IgD-negative memory B cell (primary cell): ENCODE data around the gene POU2F2. TPM values are rescaled to one million over a fixed set of nuclear protein-coding genes. Genes with fewer than 3 reads are reported as not detected.
"Not testable (repeated sequence)": the region's sequence is repeated elsewhere in the genome, so short reads cannot be mapped to it uniquely, and the experiment has no call there.

Source experiments
- H3K27ac Mint-ChIP-seq, 3 donors: one replicate each; pipeline ENCODE4 v1.8.0; 2020 to 2022; ENCODE audit warnings: mild to moderate bottlenecking in 3 of 3, mixed read lengths in 3 of 3, moderate library complexity in 1 of 3
- H3K27me3 Mint-ChIP-seq: one replicate; pipeline ENCODE4 v1.8.0; 2021; ENCODE audit warnings: mixed read lengths
- H3K36me3 Mint-ChIP-seq: one replicate; pipeline ENCODE4 v1.8.0; 2020; ENCODE audit warnings: mild to moderate bottlenecking, mixed read lengths
- H3K4me1 Mint-ChIP-seq, 3 donors: one replicate each; pipeline ENCODE4 v1.8.0; 2020 to 2022; ENCODE audit warnings: mixed read lengths in 3 of 3, mild to moderate bottlenecking in 1 of 3
- H3K4me3 Mint-ChIP-seq, 4 donors: one replicate each; pipeline ENCODE4 v1.8.0; 2020 to 2022; ENCODE audit warnings: mild to moderate bottlenecking in 4 of 4, mixed read lengths in 4 of 4, moderate library complexity in 3 of 4
- H3K9me3 Mint-ChIP-seq, 3 donors: one replicate each; pipeline ENCODE4 v1.8.0; 2020 to 2021; ENCODE audit warnings: mixed read lengths in 3 of 3, mild to moderate bottlenecking in 1 of 3
- polyA plus RNA-seq: library from polyadenylated mRNA; unstranded; fragments of 300-500 nt; fragmentation: Illumina TruSeq; gene quantifications from one replicate; pipeline ENCODE4 v1.2.3, GENCODE V29; 2021

Gene POU2F2
- polyA plus RNA-seq, 1 donor from 2014 or later: 89.1 TPM

- Mint-ChIP-seq H3K4me3 (peak overlapping the region in 1 of 4 donors; percentile 55), H3K27ac (peak overlapping the region in 2 of 3 donors; percentile 16 to 19), H3K27me3 (no peaks in the 10 kb centered on the region), H3K4me1 (peaks cover 40 to 59% (median 55%) of the 10 kb centered on the region in 3 donors), H3K36me3 (no peaks in the 10 kb centered on the region), H3K9me3 (no peaks in the 10 kb centered on the region)
Measured at GRCh38 chr19:42110658-42111057, 21.6 kb downstream of the POU2F2 start.

DNA sequence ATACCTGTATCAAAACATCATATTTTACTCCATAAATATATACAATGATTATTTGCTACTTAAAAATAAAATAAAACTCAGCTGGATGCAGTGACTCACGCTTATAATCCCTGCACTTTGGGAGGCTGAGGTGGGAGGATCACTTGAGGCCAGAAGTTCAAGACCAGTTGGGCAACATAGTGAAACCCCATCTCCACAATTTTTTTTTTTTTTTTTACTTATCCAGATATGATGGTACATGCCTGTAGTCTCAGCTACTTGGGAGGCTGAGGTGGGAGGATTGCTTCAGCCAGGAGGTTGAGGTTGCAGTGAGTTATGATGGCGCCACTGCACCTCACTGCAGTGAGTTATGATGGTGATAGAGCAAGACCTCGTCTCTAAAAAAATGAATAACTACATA is 22.4 kb downstream of the POU2F2 start:
- Mint-ChIP-seq H3K27ac (peak overlapping the region in 1 of 3 donors; percentile 57), H3K4me1 (peaks cover 33 to 56% (median 53%) of the 10 kb centered on the region in 3 donors), H3K9me3 (no peaks in the 10 kb centered on the region), H3K36me3 (no peaks in the 10 kb centered on the region), H3K4me3 (no peak overlapping the region), H3K27me3 (no peaks in the 10 kb centered on the region)

GRCh38 chr19:42108527-42109389 is 23.5 kb downstream of the POU2F2 start:
- Mint-ChIP-seq H3K27me3 (no peaks in the 10 kb centered on the region), H3K9me3 (no peaks in the 10 kb centered on the region), H3K27ac (peak overlapping the region in 2 of 3 donors; percentile 51 to 57), H3K36me3 (no peaks in the 10 kb centered on the region), H3K4me1 (peaks cover 22 to 50% (median 43%) of the 10 kb centered on the region in 3 donors), H3K4me3 (peak overlapping the region; percentile 4 to 85 (median 40))

DNA sequence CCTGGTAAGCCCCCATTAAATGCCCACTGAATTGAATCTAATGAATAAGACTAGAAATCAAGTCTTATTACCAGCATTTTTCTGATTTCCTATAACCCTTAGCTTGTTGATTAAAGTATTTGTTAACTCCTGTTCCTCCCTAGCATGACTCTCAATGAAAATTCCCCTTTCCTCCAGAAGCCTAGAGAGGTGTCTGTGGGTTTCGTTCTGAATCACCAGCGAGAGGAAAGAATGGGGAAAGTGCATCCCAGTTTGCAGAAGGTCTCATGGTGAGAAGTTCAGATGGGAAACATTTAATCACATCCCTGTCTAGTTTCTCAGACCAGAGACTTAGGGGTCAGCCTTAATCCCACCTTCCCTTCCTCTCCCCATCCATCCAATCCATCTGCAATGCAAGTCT is 26.9 kb downstream of the POU2F2 start:
- Mint-ChIP-seq H3K9me3 (no peaks in the 10 kb centered on the region), H3K36me3 (no peaks in the 10 kb centered on the region), H3K27me3 (no peaks in the 10 kb centered on the region), H3K27ac (no peak overlapping the region), H3K4me3 (no peak overlapping the region), H3K4me1 (peaks cover 14 to 30% (median 24%) of the 10 kb centered on the region in 3 donors)

DNA sequence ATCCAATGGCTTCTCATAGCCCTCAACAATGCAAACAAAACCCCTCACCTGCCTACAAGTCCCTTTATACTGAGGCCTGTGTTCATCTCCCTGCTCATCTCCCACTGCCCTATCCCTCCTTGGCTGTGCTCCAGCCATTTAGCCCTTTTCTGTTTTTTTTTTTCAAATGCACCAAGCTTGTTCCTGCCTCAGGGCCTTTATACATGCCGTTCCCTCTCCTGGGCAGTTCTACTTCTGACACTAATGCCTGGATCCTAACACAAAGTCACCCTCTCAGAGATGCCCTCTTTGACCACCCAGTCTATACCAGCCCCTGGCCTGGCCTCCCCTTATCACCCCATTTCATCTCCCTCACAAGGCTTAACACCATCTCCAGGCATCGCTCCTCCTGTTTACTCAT is 29.4 kb downstream of the POU2F2 start:
- no peak overlapping the region for H3K4me3 Mint-ChIP-seq
- H3K9me3 Mint-ChIP-seq: no peaks in the 10 kb centered on the region
- no peaks in the 10 kb centered on the region for H3K36me3 Mint-ChIP-seq
- peak overlapping the region in 1 of 3 donors; percentile 6 for H3K27ac Mint-ChIP-seq
- H3K27me3 Mint-ChIP-seq: no peaks in the 10 kb centered on the region
- peaks cover 10 to 16% (median 14%) of the 10 kb centered on the region in 3 donors for H3K4me1 Mint-ChIP-seq

- not testable (repeated sequence) for H3K36me3 Mint-ChIP-seq, H3K9me3 Mint-ChIP-seq, H3K4me3 Mint-ChIP-seq, H3K27ac Mint-ChIP-seq, H3K27me3 Mint-ChIP-seq
- peaks cover 10 to 13% (median 10%) of the 10 kb centered on the region in 3 donors for H3K4me1 Mint-ChIP-seq
Measured at GRCh38 chr19:42100241-42100640, 32.0 kb downstream of the POU2F2 start.

- Mint-ChIP-seq H3K4me1 (peaks cover 6 to 10% (median 9%) of the 10 kb centered on the region in 3 donors), H3K27ac (peak overlapping the region in 1 of 3 donors; percentile 67), H3K27me3 (no peaks in the 10 kb centered on the region), H3K36me3 (peaks cover 3% of the 10 kb centered on the region), H3K9me3 (no peaks in the 10 kb centered on the region), H3K4me3 (no peak overlapping the region)
Measured at GRCh38 chr19:42099336-42099925, 32.8 kb downstream of the POU2F2 start.

DNA sequence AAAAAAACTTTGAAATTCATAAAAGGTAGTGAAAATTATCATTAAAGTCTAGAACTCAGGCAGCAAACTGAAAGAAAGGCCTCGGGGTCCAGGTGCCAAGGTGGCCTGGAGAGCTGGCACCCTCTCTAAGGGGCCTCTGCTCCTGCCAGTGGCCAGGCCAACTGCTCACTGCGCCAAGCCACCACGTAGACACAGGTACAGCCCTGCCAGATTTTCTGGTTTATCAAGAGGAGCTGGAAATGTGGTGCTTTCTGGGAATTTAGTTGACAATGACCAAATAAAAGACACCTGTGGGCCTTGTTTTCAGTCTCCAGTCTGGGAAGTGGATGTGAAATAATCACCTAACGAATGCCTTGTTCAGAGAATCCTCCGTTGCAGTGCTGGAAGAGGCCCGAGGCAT is 33.5 kb downstream of the POU2F2 start:
- H3K9me3 Mint-ChIP-seq: no peaks in the 10 kb centered on the region
- no peak overlapping the region for H3K4me3 Mint-ChIP-seq
- H3K36me3 Mint-ChIP-seq: peaks cover 3% of the 10 kb centered on the region
- no peaks in the 10 kb centered on the region for H3K27me3 Mint-ChIP-seq
- peak overlapping the region in 1 of 3 donors; percentile 67 for H3K27ac Mint-ChIP-seq
- peaks cover 6 to 13% (median 10%) of the 10 kb centered on the region in 3 donors for H3K4me1 Mint-ChIP-seq

DNA sequence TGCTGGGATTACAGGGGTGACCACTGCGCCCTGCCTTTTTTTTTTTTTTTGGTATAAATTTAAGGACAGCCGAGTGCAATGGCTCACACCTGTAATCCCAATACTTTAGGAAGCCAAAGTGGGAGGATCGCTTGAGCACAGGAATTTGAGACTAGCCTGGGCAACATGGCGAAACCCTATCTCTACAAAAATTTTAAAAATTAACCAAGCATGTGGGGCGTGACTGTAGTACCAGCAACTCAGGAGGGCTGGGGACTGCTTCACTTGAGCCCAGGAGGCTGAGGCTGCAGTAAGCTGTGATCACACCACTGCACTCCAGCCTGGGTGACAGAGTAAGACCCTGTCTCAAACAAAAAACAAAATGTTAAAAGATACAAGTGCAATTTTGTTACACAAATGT is 34.8 kb downstream of the POU2F2 start:
- H3K9me3 Mint-ChIP-seq: no peaks in the 10 kb centered on the region
- no peaks in the 10 kb centered on the region for H3K27me3 Mint-ChIP-seq
- H3K27ac Mint-ChIP-seq: no peak overlapping the region
- H3K4me3 Mint-ChIP-seq: no peak overlapping the region
- peaks cover 3% of the 10 kb centered on the region for H3K36me3 Mint-ChIP-seq
- peaks cover 7 to 9% (median 8%) of the 10 kb centered on the region in 3 donors for H3K4me1 Mint-ChIP-seq

- Mint-ChIP-seq H3K27me3 (no peaks in the 10 kb centered on the region), H3K4me3 (no peak overlapping the region), H3K36me3 (peaks cover 6% of the 10 kb centered on the region), H3K4me1 (peaks cover 11 to 13% (median 11%) of the 10 kb centered on the region in 3 donors), H3K9me3 (no peaks in the 10 kb centered on the region), H3K27ac (peak overlapping the region in 1 of 3 donors; percentile 62)
Measured at GRCh38 chr19:42096255-42096837, 35.9 kb downstream of the POU2F2 start.

- H3K36me3 Mint-ChIP-seq: peaks cover 6% of the 10 kb centered on the region
- no peaks in the 10 kb centered on the region for H3K27me3 Mint-ChIP-seq
- no peaks in the 10 kb centered on the region for H3K9me3 Mint-ChIP-seq
- no peak overlapping the region for H3K27ac Mint-ChIP-seq
- H3K4me3 Mint-ChIP-seq: no peak overlapping the region
- H3K4me1 Mint-ChIP-seq: peaks cover 13 to 16% (median 14%) of the 10 kb centered on the region in 3 donors
Measured at GRCh38 chr19:42095814-42096230, 36.4 kb downstream of the POU2F2 start.

DNA sequence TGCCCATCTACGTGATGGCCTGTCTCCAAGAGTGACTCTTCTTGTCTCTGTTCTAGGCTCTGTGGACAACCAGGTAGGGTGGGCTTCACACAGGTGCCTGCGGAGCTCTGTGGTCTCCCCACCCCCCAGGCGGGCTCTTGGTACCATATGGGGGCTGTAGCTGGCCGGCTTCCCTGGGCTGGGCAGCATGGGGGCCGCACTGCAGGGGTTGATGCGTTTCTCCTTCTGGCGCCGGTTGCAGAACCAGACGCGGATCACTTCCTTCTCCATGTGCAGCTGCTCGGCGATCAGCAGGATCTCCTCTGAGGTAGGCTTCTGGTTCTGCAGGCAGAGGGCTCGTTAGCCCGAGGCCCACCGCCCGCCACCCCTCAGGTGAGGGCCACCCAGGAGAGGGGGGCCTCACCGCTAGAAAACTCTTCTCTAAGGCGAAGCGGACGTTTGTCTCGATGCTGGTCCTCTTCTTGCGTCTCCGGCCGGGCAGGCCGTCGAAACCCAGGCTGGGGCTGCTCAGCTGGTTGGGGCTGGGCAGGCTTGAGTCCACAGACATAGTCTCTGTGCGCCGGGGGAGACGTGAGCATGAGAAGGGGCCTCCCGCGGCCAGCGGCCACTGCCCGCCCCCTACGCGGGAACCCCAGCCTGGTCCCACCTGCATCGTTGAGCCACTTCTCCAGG is 37.0 kb downstream of the POU2F2 start:
- H3K4me1 Mint-ChIP-seq: peaks cover 18 to 22% (median 18%) of the 10 kb centered on the region in 3 donors
- no peaks in the 10 kb centered on the region for H3K27me3 Mint-ChIP-seq
- peaks cover 8% of the 10 kb centered on the region for H3K36me3 Mint-ChIP-seq
- H3K4me3 Mint-ChIP-seq: no peak overlapping the region
- H3K9me3 Mint-ChIP-seq: no peaks in the 10 kb centered on the region
- peak overlapping the region in 2 of 3 donors; percentile 31 to 86 for H3K27ac Mint-ChIP-seq

- H3K4me3 Mint-ChIP-seq: peak overlapping the region in 1 of 4 donors; percentile 73
- peaks cover 20 to 33% (median 28%) of the 10 kb centered on the region in 3 donors for H3K4me1 Mint-ChIP-seq
- H3K27me3 Mint-ChIP-seq: no peaks in the 10 kb centered on the region
- H3K36me3 Mint-ChIP-seq: peaks cover 8% of the 10 kb centered on the region
- H3K9me3 Mint-ChIP-seq: no peaks in the 10 kb centered on the region
- H3K27ac Mint-ChIP-seq: peak overlapping the region in 1 of 3 donors; percentile 80
Measured at GRCh38 chr19:42093926-42094325, 38.3 kb downstream of the POU2F2 start.

GRCh38 chr19:42093505-42093904 is 38.7 kb downstream of the POU2F2 start:
- Mint-ChIP-seq H3K27ac (no peak overlapping the region), H3K4me1 (peaks cover 23 to 35% (median 31%) of the 10 kb centered on the region in 3 donors), H3K27me3 (no peaks in the 10 kb centered on the region), H3K9me3 (no peaks in the 10 kb centered on the region), H3K36me3 (peaks cover 8% of the 10 kb centered on the region), H3K4me3 (peak overlapping the region in 1 of 4 donors; percentile 73)
